SK-N-MC (cell line): ENCODE measurements around the gene MAP2.

Experiments
- DNase-seq: peaks from one replicate; pipeline ENCODE4 v3.0.0-alpha.2; 2011; ENCODE audit warnings: low read depth, low spot score
- H3K27ac ChIP-seq: fragments of 200-600 bp; sonication (generic); 2 replicates; pipeline ENCODE4 v1.5.1; 2016; ENCODE audit warnings: mixed run types
- H3K36me3 ChIP-seq: fragments of 200-600 bp; sonication (generic); 2 replicates; pipeline ENCODE4 v1.6.1; 2017; ENCODE audit warnings: antibody characterized with exemption, low read length, mixed read lengths; ENCODE audit not compliant: insufficient read depth
- H3K4me3 ChIP-seq: fragments of 200-600 bp; sonication (generic); 2 replicates; pipeline ENCODE4 v1.5.1; 2016
- H3K9ac ChIP-seq: fragments of 200-600 bp; sonication (generic); 2 replicates; pipeline ENCODE4 v1.8.0; 2017; ENCODE audit warnings: mixed run types, mixed read lengths; ENCODE audit not compliant: insufficient read length
- H3K9me3 ChIP-seq: fragments of 200-600 bp; sonication (generic); 2 replicates; pipeline ENCODE4 v1.6.1; 2017; ENCODE audit warnings: low read depth, mild to moderate bottlenecking, antibody characterized with exemption, low read length, moderate library complexity, mixed read lengths
- EZH2 ChIP-seq: fragments of 200-600 bp; sonication (generic); IDR thresholded peaks from one replicate; pipeline ENCODE4 v1.6.1; 2017; ENCODE audit warnings: antibody characterized with exemption
- FOXP2 ChIP-seq: optimal IDR thresholded peaks from 2 replicates; pipeline ENCODE3; 2011; ENCODE audit warnings: mild to moderate bottlenecking, moderate library complexity; ENCODE audit not compliant: insufficient read depth; ENCODE audit errors: extremely low read length, control extremely low read depth
- POLR2AphosphoS5 ChIP-seq: IDR thresholded peaks from 2 replicates; pipeline ENCODE4 v1.6.1; 2012; ENCODE audit warnings: mild to moderate bottlenecking, low read depth, low read length, borderline replicate concordance

The MAP2 gene

DNA sequence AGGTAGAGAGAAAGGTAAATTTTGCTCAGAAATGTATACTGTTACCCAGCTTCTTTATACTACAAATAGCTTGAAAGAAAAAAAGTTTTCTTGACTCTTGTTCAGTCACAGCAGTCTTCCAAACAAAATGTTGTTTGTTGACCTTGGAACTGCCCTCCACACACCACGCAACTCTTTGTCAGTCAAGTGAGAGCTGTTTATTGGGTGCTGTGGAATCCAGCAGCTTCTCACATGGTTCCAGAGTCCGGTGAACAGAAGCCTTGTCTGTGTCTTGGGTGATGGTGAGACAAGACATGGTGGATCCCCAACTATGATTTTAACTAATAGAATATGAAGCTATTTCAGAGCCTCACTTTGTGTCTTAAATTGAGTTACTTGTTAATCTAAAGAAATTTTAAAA lies 112.5 kb downstream of the MAP2 start:
- H3K9ac ChIP-seq: no peak overlapping the region
- no peak for DNase-seq
- H3K36me3 ChIP-seq: no peaks in the 10 kb centered on the region
- TF ChIP-seq EZH2 (no peak), FOXP2 (no peak), POLR2AphosphoS5 (no peak)
- H3K9me3 ChIP-seq: no peaks in the 10 kb centered on the region
- H3K27ac ChIP-seq: no peak overlapping the region
- no peak overlapping the region for H3K4me3 ChIP-seq

DNA sequence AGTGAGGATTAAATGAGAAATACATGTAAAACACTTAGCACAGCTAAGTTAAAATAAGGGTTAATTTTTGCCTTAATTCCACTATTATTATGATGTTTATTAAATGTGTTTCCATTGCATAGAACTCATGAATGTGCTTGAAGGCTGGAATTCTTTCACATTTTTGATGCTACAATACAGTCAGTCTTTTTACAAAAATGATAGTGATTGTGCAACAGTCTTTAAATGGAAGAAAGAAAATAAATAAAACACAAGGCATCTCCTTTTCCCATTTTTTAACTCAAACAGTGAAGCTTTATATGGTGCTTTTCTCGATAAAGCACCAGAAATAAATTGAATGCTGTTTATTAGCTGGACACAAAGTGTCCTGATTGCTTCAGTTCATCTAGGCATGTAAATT lies 123.9 kb downstream of the MAP2 start:
- Histone ChIP-seq H3K9me3 (peaks cover 3% of the 10 kb centered on the region; the same call in 1 of the 2 replicates), H3K4me3 (no peak overlapping the region), H3K27ac (no peak overlapping the region), H3K9ac (no peak overlapping the region), H3K36me3 (no peaks in the 10 kb centered on the region)
- DNase-seq: no peak
- TF ChIP-seq FOXP2: no peak
- no peak for TF ChIP-seq EZH2
- TF ChIP-seq POLR2AphosphoS5: no peak

DNA sequence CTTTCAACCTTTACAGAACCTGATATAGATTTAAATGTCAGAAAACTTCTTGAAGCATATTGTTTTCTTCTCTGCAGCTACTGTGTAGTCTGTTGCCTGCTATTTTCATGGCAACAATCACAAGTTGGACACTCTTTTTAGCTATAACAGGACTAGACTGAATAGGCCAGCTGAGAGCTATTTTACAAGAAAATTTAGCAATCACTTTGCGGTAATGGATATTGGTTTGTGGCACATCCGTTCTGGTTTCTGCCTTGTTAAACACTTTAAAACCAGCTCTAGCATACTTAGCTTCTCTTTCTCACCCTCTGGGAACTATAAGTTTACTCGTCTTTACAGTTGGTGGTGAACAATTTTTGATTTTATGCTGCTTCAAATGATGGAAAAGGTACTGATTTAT lies 125.7 kb downstream of the MAP2 start:
- H3K4me3 ChIP-seq: no peak overlapping the region
- no peak for DNase-seq
- no peaks in the 10 kb centered on the region for H3K36me3 ChIP-seq
- TF ChIP-seq POLR2AphosphoS5 (no peak), EZH2 (no peak), FOXP2 (no peak)
- H3K9me3 ChIP-seq: no peaks in the 10 kb centered on the region
- H3K27ac ChIP-seq: peak overlapping the region; percentile 10; the same call in 1 of the 2 replicates
- peak overlapping the region; percentile 22 for H3K9ac ChIP-seq

DNA sequence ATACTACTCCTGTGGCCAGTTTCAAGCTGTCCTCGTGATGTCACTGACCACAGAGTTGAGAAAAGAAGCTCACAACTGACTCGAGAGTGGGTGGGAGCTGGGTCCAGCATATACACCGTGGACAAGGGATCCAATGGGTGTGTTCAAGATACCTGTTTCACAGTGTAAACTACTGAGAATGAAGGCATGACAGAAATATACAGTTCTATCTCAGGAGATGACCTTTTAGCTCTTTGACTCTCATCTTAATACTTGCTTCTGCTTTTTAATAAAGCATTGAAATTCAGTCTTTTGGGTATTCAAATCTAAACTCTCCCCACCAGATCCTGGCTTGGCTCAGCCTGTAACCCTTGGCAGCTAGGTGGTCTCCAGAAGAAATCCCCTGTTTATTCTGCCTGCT lies 130.1 kb downstream of the MAP2 start:
- TF ChIP-seq POLR2AphosphoS5: no peak
- TF ChIP-seq FOXP2: no peak
- TF ChIP-seq EZH2: no peak
- Histone ChIP-seq H3K36me3 (no peaks in the 10 kb centered on the region), H3K4me3 (no peak overlapping the region), H3K27ac (no peak overlapping the region), H3K9me3 (no peaks in the 10 kb centered on the region), H3K9ac (no peak overlapping the region)
- DNase-seq: no peak

DNA sequence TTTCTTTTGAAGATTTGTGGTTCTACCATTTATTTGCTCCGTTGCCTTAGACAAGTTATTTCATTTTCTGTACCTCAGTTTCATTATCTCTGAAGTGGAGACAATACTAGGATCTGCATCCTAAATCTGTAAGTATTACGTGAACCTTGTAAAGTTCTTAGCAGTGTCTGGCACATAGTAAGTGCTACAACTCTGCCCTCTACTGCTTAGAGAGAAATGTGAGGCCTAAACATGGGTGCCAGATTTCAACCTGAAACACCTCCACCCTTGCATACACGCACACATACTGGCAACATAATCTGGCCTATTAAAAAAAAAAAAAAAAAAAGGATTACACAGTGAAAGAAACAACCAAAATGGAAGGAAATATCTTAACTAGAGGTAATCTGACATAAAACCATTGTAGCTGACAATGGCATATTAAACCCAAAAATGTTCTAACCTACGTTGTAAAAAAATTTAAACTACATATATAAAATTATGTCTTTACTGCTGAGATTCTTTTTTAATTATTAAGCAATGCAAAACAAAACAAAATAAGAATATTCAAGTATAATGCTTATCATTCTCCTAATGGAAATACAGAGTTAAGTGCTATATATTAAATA lies 132.6 kb downstream of the MAP2 start:
- no peak for TF ChIP-seq POLR2AphosphoS5
- no peak for DNase-seq
- H3K9ac ChIP-seq: no peak overlapping the region

DNA sequence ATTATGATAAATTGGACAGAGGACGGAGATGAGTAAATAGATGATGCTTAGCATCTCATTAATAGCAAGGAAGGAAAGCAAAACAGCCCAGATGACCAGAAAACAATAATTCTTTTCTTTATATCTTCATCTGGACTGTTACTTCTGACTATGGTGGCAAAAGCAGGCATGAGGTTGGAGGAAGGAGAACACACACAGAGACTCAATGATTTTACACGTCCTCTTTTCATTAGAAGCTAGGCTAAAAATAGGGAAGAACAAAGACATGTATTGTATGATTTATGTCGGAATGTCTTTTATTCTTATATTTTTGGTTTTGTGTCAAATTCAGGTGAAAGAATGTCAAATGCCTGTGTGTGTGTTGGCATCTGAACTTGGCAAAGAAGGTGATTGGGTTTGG lies 137.1 kb downstream of the MAP2 start:
- DNase-seq: no peak
- H3K9ac ChIP-seq: no peak overlapping the region
- TF ChIP-seq FOXP2: no peak
- TF ChIP-seq EZH2: no peak
- TF ChIP-seq POLR2AphosphoS5: no peak
- no peak overlapping the region for H3K27ac ChIP-seq
- no peaks in the 10 kb centered on the region for H3K9me3 ChIP-seq
- H3K4me3 ChIP-seq: no peak overlapping the region
- no peaks in the 10 kb centered on the region for H3K36me3 ChIP-seq

More for the DNA sequence above, 132.6 kb downstream of the MAP2 start:
- Histone ChIP-seq H3K4me3 (no peak overlapping the region), H3K36me3 (no peaks in the 10 kb centered on the region), H3K27ac (no peak overlapping the region), H3K9me3 (no peaks in the 10 kb centered on the region)

DNA sequence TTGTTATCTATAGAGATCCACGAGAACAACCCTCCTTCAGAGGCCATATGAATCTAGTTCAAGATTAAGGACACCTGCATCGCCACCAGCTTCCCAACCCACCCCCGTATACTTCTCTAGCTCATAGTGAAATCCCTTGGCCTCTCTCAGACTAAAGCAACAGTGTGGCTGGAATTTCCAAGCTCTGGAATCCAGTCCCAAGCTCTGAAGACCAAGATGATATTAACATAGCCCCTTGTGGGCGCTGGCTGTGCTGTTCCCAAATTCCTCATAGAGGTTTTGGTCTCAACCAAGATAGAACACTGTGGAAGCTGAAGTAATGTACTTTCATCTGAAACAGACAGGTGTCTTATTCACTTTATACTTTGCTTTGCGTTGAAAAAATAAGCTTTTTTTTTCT lies 139.6 kb downstream of the MAP2 start:
- no peak overlapping the region for H3K27ac ChIP-seq
- no peak overlapping the region for H3K4me3 ChIP-seq
- no peaks in the 10 kb centered on the region for H3K36me3 ChIP-seq
- H3K9me3 ChIP-seq: no peaks in the 10 kb centered on the region
- DNase-seq: no peak
- TF ChIP-seq POLR2AphosphoS5: no peak
- no peak for TF ChIP-seq FOXP2
- no peak for TF ChIP-seq EZH2
- H3K9ac ChIP-seq: no peak overlapping the region

DNA sequence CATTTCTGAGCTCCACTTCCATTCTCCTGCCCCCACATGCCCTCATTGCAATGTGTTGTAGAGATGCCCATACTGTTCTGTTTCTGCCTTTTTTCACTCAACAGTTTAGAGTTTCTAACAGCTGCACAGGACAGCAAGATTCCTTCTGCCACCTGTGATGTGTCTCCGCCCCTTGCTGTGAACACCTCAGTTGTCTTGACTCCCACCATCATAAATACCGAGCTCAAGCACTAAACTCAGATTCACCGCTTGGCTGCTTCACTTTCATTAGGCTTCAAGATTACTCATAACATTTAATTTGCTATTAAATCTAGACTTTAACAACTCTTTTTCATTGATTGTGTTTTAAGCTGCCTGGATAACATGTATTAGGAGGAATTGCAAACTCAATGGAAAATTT lies 141.0 kb downstream of the MAP2 start:
- no peak overlapping the region for H3K4me3 ChIP-seq
- H3K9me3 ChIP-seq: no peaks in the 10 kb centered on the region
- no peak for DNase-seq
- no peaks in the 10 kb centered on the region for H3K36me3 ChIP-seq
- H3K9ac ChIP-seq: no peak overlapping the region
- TF ChIP-seq FOXP2 (no peak), POLR2AphosphoS5 (no peak), EZH2 (no peak)
- no peak overlapping the region for H3K27ac ChIP-seq
